HG02588 (cell line): ENCODE data around the gene PRDM16.
"Not testable (repeated sequence)": the region's sequence is repeated elsewhere in the genome, so short reads cannot be mapped to it uniquely, and the experiment has no call there.

ENCODE experiments used
- ATAC-seq: cut with Tn5 transposase; IDR thresholded peaks from one replicate; pipeline ENCODE4 v1.9.1; 2021; ENCODE audit warnings: mild to moderate bottlenecking, moderate library complexity; ENCODE audit not compliant: unreplicated experiment

PRDM16 gene

GRCh38 chr1:3271866-3272265, 202.9 kb downstream of the PRDM16 start:
- ATAC-seq = no peak

- ATAC-seq = no peak
Measured at GRCh38 chr1:3272321-3273045, 203.5 kb downstream of the PRDM16 start.

- no peak for ATAC-seq
Measured at GRCh38 chr1:3273447-3273846, 204.4 kb downstream of the PRDM16 start.

- ATAC-seq = no peak
Measured at GRCh38 chr1:3274972-3275371, 206.0 kb downstream of the PRDM16 start.

- no peak for ATAC-seq
Measured at GRCh38 chr1:3275471-3276340, 206.7 kb downstream of the PRDM16 start.

- ATAC-seq = no peak
Measured at GRCh38 chr1:3276341-3276800, 207.4 kb downstream of the PRDM16 start.

- ATAC-seq = no peak
Measured at GRCh38 chr1:3277011-3277471, 208.0 kb downstream of the PRDM16 start.

GRCh38 chr1:3277623-3278022, 208.6 kb downstream of the PRDM16 start:
- ATAC-seq = no peak

- ATAC-seq = no peak
Measured at GRCh38 chr1:3278416-3279181, 209.6 kb downstream of the PRDM16 start.

GRCh38 chr1:3279182-3279470, 210.1 kb downstream of the PRDM16 start:
- ATAC-seq = no peak

GRCh38 chr1:3281735-3282134, 212.7 kb downstream of the PRDM16 start:
- no peak for ATAC-seq

- no peak for ATAC-seq
Measured at GRCh38 chr1:3282186-3282585, 213.2 kb downstream of the PRDM16 start.

GRCh38 chr1:3282656-3283430, 213.8 kb downstream of the PRDM16 start:
- no peak for ATAC-seq

GRCh38 chr1:3283849-3284248, 214.8 kb downstream of the PRDM16 start:
- no peak for ATAC-seq

GRCh38 chr1:3284691-3285090, 215.7 kb downstream of the PRDM16 start:
- ATAC-seq = no peak

GRCh38 chr1:3285106-3285740, 216.2 kb downstream of the PRDM16 start:
- ATAC-seq = no peak

- not testable (repeated sequence) for ATAC-seq
Measured at GRCh38 chr1:3287095-3287494, 218.1 kb downstream of the PRDM16 start.

GRCh38 chr1:3287656-3288160, 218.7 kb downstream of the PRDM16 start:
- no peak for ATAC-seq

GRCh38 chr1:3289502-3289901, 220.5 kb downstream of the PRDM16 start:
- no peak for ATAC-seq

- ATAC-seq = no peak
Measured at GRCh38 chr1:3290438-3290837, 221.4 kb downstream of the PRDM16 start.
